HL-60/S4 (cell line): ENCODE data around the gene CA6.

Experiments used
- in situ Hi-C: fragments of 300-500 bp; cut with MboI; formaldehyde crosslinking; loops from 2 replicates; pipeline ENCODE4 v1.14.3; 2022; ENCODE audit warnings: low sequenced_read_pairs

CA6 gene

GRCh38 chr1:8926707-8927694, 18.7 kb upstream of the CA6 start:
- in situ Hi-C loops: no loop called here

- in situ Hi-C loops: loop anchor here (10.0 kb wide), 1 partner anchor 175 kb away; no protein-coding TSS in a partner anchor
Observed at GRCh38 chr1:8930116-8930515, 15.6 kb upstream of the CA6 start.

- in situ Hi-C loops: loop anchor here (10.0 kb wide), 1 partner anchor 168 kb away; no protein-coding TSS in a partner anchor
Observed at GRCh38 chr1:8937051-8937450, 8.6 kb upstream of the CA6 start.

DNA sequence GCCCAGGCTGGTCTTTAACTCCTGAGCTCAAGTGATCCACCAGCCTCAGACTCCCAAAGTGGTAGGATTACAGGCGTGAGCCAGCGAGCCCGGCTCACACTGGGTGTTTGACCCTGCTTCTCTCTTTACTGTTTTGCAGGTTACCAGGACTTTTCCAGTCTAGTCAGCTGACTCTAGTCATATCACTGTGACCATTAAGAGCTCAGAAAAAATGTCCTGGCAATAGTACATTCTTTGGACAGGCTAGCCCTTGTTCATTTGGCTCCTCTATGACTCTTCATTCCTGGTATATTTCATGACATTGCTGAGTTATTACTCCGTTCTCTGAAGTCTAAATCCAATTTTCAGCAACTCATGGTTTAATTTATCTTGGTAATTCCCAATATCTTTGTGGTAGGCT, 8.0 kb upstream of the CA6 start:
- in situ Hi-C loops: loop anchor here (10.0 kb wide), 1 partner anchor 167 kb away; no protein-coding TSS in a partner anchor

- in situ Hi-C loops: loop anchor here (10.0 kb wide), 1 partner anchor 166 kb away; no protein-coding TSS in a partner anchor
Observed at GRCh38 chr1:8938232-8938999, 7.3 kb upstream of the CA6 start.

GRCh38 chr1:8939000-8939265, 6.7 kb upstream of the CA6 start:
- in situ Hi-C loops: loop anchor here (10.0 kb wide), 1 partner anchor 166 kb away; no protein-coding TSS in a partner anchor

- in situ Hi-C loops: loop anchor here (10.0 kb wide), 1 partner anchor 165 kb away; no protein-coding TSS in a partner anchor
Observed at GRCh38 chr1:8939362-8939995, 6.2 kb upstream of the CA6 start.

DNA sequence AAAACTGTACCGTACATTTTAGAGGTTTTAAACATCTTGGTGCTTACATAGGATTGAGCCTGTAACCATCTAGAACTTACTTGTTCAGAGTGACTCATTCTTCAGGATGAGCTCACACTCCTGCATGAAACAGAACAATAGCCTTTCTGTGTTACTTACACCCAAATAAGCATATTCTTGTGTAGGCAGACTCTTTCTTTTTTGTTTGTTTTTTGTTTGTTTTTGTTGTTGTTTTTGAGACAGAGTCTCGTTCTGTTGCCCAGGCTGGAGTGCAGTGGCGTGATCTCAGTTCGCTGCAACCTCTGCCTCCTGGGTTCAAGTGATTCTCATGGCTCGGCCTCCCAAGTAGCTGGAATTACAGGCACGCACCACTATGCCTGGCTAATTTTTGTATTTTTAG, 3.8 kb upstream of the CA6 start:
- in situ Hi-C loops: no loop called here

DNA sequence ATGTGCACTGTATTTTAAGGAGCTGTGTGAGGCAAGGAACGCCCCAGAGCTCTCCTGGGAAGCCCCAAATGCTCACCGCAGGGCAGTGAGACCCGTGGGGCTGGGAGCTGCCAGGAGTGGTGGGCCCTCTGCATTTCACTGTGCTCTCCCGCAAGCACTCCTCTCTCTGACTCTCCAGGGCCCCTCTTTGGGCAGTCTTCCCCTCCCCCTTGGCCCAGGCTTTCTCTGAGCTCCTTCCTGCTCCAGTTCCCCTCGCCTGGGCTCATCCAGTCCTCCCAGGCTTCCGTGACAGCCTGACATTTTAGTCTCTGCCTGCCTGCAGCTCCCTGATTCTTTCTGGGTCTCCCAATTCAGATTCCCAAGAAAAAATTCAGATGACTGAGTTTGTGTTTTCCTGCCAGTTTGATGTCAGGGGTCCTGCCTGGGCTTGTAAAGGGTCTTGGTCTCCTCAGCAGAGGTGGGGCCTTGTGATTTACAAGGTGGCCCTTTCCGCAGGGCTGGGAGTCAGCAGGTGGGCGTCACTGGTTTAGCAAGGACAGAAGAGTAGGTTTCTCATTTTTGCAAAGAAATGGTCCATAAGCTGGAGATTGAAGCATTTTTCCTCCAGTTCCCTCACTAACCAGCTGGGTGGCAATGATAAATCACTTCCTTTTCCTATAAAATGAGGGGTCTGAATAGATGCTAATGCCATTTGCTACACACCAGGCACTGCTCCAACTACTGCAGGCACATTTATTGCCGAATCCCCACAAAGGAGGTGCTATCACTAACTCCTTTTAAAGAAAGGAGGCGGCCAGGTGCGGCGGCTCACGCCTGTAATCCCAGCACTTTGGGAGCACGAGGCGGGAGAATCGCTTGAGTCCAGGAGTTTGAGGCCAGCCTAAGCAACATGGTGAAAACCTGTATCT, 1.9 kb upstream of the CA6 start:
- in situ Hi-C loops: no loop called here

GRCh38 chr1:8947127-8947691, 1.5 kb downstream of the CA6 start:
- in situ Hi-C loops: no loop called here

DNA sequence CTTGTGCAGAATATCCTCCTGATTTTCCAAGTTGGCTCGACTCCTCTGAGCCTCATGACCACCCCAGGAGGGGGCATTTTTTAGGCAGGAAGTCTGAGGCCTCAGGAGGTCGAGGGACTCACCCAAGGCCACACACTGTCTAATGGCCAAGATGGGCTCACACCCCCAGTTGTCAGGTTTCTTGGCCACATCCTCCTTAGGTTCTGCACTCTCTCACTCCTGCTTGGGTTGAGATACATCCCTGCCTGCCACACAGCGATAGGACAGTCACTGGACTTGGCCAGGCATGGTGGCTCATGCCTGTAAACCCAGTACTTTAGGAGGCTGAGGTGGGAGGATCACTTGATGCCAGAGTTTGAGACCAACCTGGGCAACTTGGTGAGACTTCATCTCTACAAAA, 4.6 kb downstream of the CA6 start:
- in situ Hi-C loops: no loop called here

- in situ Hi-C loops: no loop called here
Observed at GRCh38 chr1:8951231-8951630, 5.6 kb downstream of the CA6 start.

GRCh38 chr1:8955406-8955805, 9.7 kb downstream of the CA6 start:
- in situ Hi-C loops: no loop called here

- in situ Hi-C loops: no loop called here
Observed at GRCh38 chr1:8956461-8957349, 11.0 kb downstream of the CA6 start.

DNA sequence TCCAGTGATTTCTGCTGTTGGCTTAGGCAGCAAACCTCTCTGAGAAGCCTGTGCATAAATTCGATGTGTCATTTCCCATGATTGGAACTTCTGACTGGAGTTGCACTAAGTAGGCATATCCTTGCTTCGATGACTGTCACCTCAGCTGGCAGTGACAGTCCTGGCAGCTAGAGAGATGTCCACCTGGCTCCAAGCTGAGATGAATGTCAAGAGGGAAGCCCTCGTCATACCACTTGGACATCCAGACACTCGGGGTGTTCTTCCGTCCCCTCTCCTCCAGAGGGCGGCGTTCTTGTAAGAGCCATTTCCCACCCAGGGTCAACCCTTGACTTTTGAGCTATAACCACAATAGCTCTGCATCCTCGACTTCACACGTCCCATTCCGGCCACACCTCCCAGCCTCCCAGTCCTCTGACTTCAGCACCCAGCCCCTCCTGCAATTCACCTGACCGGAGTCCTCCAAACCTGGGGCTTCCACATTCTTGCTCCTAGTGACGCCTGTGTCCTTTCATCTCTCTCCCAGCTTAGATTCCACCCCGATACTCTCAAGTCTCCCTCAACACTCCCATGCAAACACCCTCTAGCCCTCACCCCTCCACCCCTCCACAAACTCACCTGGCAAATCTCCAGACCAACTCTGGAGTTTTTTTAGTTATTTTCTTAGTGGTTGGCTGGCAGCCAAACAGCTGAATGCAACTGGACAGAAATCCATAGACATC, 17.3 kb downstream of the CA6 start:
- in situ Hi-C loops: no loop called here

DNA sequence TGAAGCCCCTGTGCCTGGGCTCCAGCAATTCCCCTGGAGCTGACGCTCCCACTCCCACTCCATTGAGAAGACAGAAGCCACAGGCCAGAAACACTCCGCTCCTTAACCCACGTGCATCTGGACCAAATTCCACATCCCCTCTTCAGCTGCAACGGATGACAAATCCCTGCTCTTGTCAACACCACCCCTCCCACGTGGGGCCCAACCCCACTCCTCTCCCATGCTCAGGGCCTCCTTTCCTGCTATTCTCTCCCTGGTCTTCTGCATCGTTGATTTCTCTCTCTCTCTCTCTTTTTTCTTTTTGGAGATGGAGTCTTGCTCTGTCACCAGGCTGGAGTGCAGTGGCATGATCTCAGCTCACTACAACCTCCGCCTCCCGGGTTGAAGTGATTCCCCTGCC, 18.3 kb downstream of the CA6 start:
- in situ Hi-C loops: no loop called here

- in situ Hi-C loops: no loop called here
Observed at GRCh38 chr1:8965121-8965820, 19.6 kb downstream of the CA6 start.

- in situ Hi-C loops: no loop called here
Observed at GRCh38 chr1:8966606-8967005, 20.9 kb downstream of the CA6 start.
